K562 (cell line): ENCODE data around the gene ABR. TPM values are rescaled to one million over a fixed set of nuclear protein-coding genes. Genes with fewer than 3 reads are reported as not detected.

Source experiments
- ATAC-seq: fragments of 200-7000 bp; cut with Tn5 transposase; 3 replicates; pipeline ENCODE4 v1.9.1; 2020; ENCODE audit warnings: moderate library complexity
- BruUV-seq: library from RNA; stranded (reverse); fragments of 400-500 nt; replicated peaks from 2 replicates; lab custom pipeline; 2021; lab: Mats Ljungman, UMichigan
- CTCF ChIA-PET: fragments of 300-600 bp; formaldehyde crosslinking; extraction: SDS; loops from one replicate; lab custom pipeline; 2021; ENCODE audit warnings: low intra/inter-chr PET ratio; lab: Yijun Ruan, JAX
- POLR2A ChIA-PET: fragments of 300-600, 350-650 bp; sonication (Branson Sonifier 250); formaldehyde crosslinking; extraction: SDS; loops from one replicate; lab custom pipeline; 2021; ENCODE audit warnings: antibody characterized with exemption, inconsistent platforms; lab: Yijun Ruan, JAX
- DNase-seq, 4 experiments: peaks; one replicate each; pipeline versions ENCODE4 v3.0.0 to v3.0.0-alpha.2; 2011 to 2018; ENCODE audit warnings: low spot score in 3 of 4, mixed read lengths in 3 of 4; ENCODE audit errors: extremely low read depth in 1 of 4
- FAIRE-seq: peaks from 2 replicates; lab custom pipeline; 2011; peaks lifted over from hg19 to GRCh38; lab: Jason Lieb, UNC
- H2AFZ ChIP-seq: 2 replicates; pipeline ENCODE4 v1.6.0; 2011; ENCODE audit warnings: low read depth, low read length, control low read depth, inconsistent platforms
- H3K27ac ChIP-seq: fragments of 200-600 bp; 3 replicates; pipeline ENCODE4 v1.8.0; 2011; ENCODE audit warnings: low read depth, mild to moderate bottlenecking, control low read depth, inconsistent platforms, low read length, moderate library complexity, mixed read lengths; ENCODE audit errors: extremely low read depth
- H3K27me3 ChIP-seq, 2 experiments: fragments of 300-600 bp in 1 of 2; 2 replicates in 1 of 2; 3 replicates in 1 of 2; pipeline versions ENCODE4 v1.6.0 to v1.8.0; 2011; ENCODE audit warnings: inconsistent platforms in 2 of 2, low read length in 2 of 2, mild to moderate bottlenecking in 1 of 2, mixed read lengths in 1 of 2, moderate library complexity in 1 of 2; ENCODE audit not compliant: control insufficient read depth in 2 of 2, insufficient read depth in 2 of 2
- H3K36me3 ChIP-seq: fragments of 300-600 bp; 3 replicates; pipeline ENCODE4 v1.8.0; 2011; ENCODE audit warnings: mild to moderate bottlenecking, low read length, inconsistent platforms; ENCODE audit not compliant: control insufficient read depth, insufficient read depth
- H3K4me1 ChIP-seq, 2 experiments: fragments of 200-600 bp in 1 of 2; replicated peaks in 1 of 2; 2 replicates in 1 of 2; 3 replicates in 1 of 2; pipeline versions ENCODE4 v1.5.1 to v1.8.0; 2011; ENCODE audit warnings: inconsistent platforms in 2 of 2, low read length in 2 of 2, mild to moderate bottlenecking in 1 of 2, mixed read lengths in 1 of 2, moderate library complexity in 1 of 2; ENCODE audit not compliant: control insufficient read depth in 2 of 2, insufficient read depth in 2 of 2
- H3K4me2 ChIP-seq: 2 replicates; pipeline ENCODE4 v1.6.1; 2011; ENCODE audit warnings: low read length, control low read depth, inconsistent platforms, mixed read lengths; ENCODE audit not compliant: insufficient read depth
- H3K4me3 ChIP-seq: fragments of 200-600 bp; sonication (generic), shearing (Covaris generic); 2 replicates; pipeline ENCODE4 v1.5.1; 2016; ENCODE audit warnings: control low read depth, inconsistent platforms
- H3K79me2 ChIP-seq: fragments of 200-600 bp; 3 replicates; pipeline ENCODE4 v1.8.0; 2011; ENCODE audit warnings: low read length, inconsistent platforms; ENCODE audit not compliant: control insufficient read depth, insufficient read depth
- H3K9ac ChIP-seq, 2 experiments: 2 replicates each; pipeline versions ENCODE4 v1.6.0 to v1.6.1; 2011; ENCODE audit warnings: low read depth in 2 of 2, low read length in 2 of 2, control low read depth in 1 of 2, inconsistent platforms in 1 of 2, mild to moderate bottlenecking in 1 of 2, mixed read lengths in 1 of 2; ENCODE audit not compliant: insufficient read depth in 1 of 2
- H3K9me1 ChIP-seq: one replicate; pipeline ENCODE4 v1.6.0; 2011; ENCODE audit warnings: inconsistent platforms, mild to moderate bottlenecking, low read length, moderate library complexity; ENCODE audit not compliant: control insufficient read depth, insufficient read depth
- H3K9me3 ChIP-seq: replicated peaks from 2 replicates; pipeline ENCODE4 v1.5.1; 2011; ENCODE audit warnings: low read depth, low read length, inconsistent platforms; ENCODE audit not compliant: control insufficient read depth, insufficient read depth
- H4K20me1 ChIP-seq: replicated peaks from 2 replicates; pipeline ENCODE4 v1.6.1; 2011; ENCODE audit warnings: low read length, inconsistent platforms, mixed read lengths; ENCODE audit not compliant: control insufficient read depth, insufficient read depth
- CBFA2T3 ChIP-seq: fragments of 450-650 bp; IDR thresholded peaks from 2 replicates; pipeline ENCODE4 v1.6.1; 2017
- KLF16 ChIP-seq: IDR thresholded peaks from 2 replicates; pipeline ENCODE4 v1.6.1; 2016; ENCODE audit warnings: antibody characterized with exemption
- TCF3 ChIP-seq: sonication (generic); formaldehyde crosslinking; IDR thresholded peaks from 2 replicates; pipeline ENCODE4 v1.4.0; 2020; ENCODE audit warnings: mild to moderate bottlenecking, missing genetic modification reagents
- ZNF174 ChIP-seq: fragments of 250-450 bp; sonication (Bioruptor Pico); IDR thresholded peaks from 2 replicates; pipeline ENCODE4 v1.4.0; 2020; ENCODE audit warnings: mild to moderate bottlenecking
- WGBS: fragments of 100-300 bp; shearing (Covaris generic); methylation state at CpG from one replicate; pipeline ENCODE4 v1.1.6; 2016; ENCODE audit warnings: low coverage, mixed read lengths; ENCODE audit not compliant: insufficient coverage; ENCODE audit errors: missing lambda C conversion rate; 5-methylcytosine and 5-hydroxymethylcytosine counted together
- in situ Hi-C: fragments of 300-500 bp; cut with MboI; formaldehyde crosslinking; loops from 4 replicates; pipeline ENCODE4 v1.15.0; 2018; ENCODE audit warnings: inconsistent platforms, mixed read lengths
- intact Hi-C: fragments of 100-400 bp; cut with micrococcal nuclease; formaldehyde crosslinking; loops from 2 replicates; pipeline ENCODE4 v1.14.2; 2022
- polyA plus RNA-seq, 8 experiments: library from polyadenylated mRNA; depleted of rRNA in 4 of 8; stranded (reverse) in 5 of 8; unstranded in 3 of 8; fragments of >200 nt; fragmentation: Nextera tagmentation in 2 of 8; fragmentation: Illumina TruSeq in 1 of 8; extraction: Ambion mirVana in 2 of 8; extraction: Trizol in 1 of 8; gene quantifications; 2 replicates each; pipeline versions ENCODE4 v1.2.1 to v1.2.3, GENCODE V29; 2011 to 2014; ENCODE audit warnings: inconsistent platforms in 1 of 8, missing spikeins in 1 of 8
- total RNA-seq, 7 experiments: library from RNA; depleted of rRNA in 6 of 7; stranded (reverse); fragments of >200 nt in 6 of 7; fragmentation: Illumina TruSeq in 2 of 7; extraction: Trizol in 2 of 7; gene quantifications; 2 replicates each; pipeline versions ENCODE4 v1.2.1 to v1.2.3, GENCODE V29; 2011 to 2021; ENCODE audit warnings: low replicate concordance in 1 of 7
- TF ChIP-seq, protein P1 (sequence below): sonication (generic); formaldehyde crosslinking; IDR thresholded peaks from 2 replicates; pipeline ENCODE4 v1.9.0; 2022; ENCODE audit warnings: mild to moderate bottlenecking, missing genetic modification reagents

Gene ABR
- total and polyA plus RNA-seq, 9 of the 15 experiments (the other 6 are each of a cell fraction or from before 2014, with no cell fraction given), result 0.07 to 1.6 (median 0.37) TPM; not detected in 1

DNA sequence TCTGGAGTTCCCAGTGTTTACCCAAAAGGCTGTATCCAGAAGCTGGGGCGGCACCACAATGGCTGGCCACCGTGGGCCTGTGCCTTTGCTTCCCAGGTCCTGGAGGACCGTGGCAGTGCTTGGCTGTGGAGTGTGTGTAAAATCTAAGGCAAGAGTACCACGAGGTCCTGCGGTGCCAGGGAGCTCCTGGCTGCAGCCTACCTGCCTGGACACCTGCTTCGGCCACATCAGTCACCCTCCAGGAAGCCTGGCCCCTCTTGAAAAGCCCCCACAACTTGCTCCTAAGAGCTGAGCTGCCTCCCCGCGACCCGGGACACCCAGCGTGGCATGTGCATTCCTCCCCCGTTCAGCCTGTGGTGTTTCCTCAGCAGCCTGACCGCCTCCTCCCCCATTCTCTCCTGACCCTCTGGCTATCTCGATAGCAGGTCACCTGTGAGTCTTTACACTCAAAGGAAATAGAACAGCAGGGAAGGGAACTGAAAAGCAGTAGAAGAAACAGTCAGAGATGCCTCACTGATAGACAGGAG is 174.9 kb downstream of the ABR start:
- ChIA-PET CTCF (no interaction called here), POLR2A (interaction anchor here (0.6 to 1.0 kb wide), 3 partner anchors 14 to 289 kb away, joined by 3 to 4 read pairs (median 3); no protein-coding TSS in a partner anchor)
- H3K4me2 ChIP-seq, result no peak overlapping the region
- no peak for FAIRE-seq
- no peak overlapping the region for H3K27ac ChIP-seq
- intact Hi-C loops, result no loop called here
- in situ Hi-C loops, result no loop called here
- no peaks in the 10 kb centered on the region for H3K79me2 ChIP-seq
- no peaks in the 10 kb centered on the region for H4K20me1 ChIP-seq
- DNase-seq, result peak; percentile 25 to 45 (median 38)
- H2AFZ ChIP-seq, result no peak overlapping the region
- peaks cover 0 to 4% of the 10 kb centered on the region in 2 experiments; a peak in 2 of 5 replicates for H3K27me3 ChIP-seq
- H3K9ac ChIP-seq, result peak overlapping the region in 1 of 2 experiments; percentile 68; a peak in 2 of 4 replicates
- H3K4me3 ChIP-seq, result no peak overlapping the region
- WGBS, result 54% methylated on average over 8 of the region's 13 CpGs
- peak; percentile 49; the same call in 2 of the 3 replicates for ATAC-seq
- BruUV-seq, result no TSS peak
- H3K4me1 ChIP-seq, result peaks cover 0 to 27% of the 10 kb centered on the region in 2 experiments; a peak in 2 of 5 replicates
- peaks cover 29% of the 10 kb centered on the region; the same call in 2 of the 3 replicates for H3K36me3 ChIP-seq
- TF ChIP-seq, protein P1, sequence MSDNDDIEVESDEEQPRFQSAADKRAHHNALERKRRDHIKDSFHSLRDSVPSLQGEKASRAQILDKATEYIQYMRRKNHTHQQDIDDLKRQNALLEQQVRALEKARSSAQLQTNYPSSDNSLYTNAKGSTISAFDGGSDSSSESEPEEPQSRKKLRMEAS (CRISPR knock-in tag), result peak; percentile 38; the same call in 1 of the 2 replicates
- TF ChIP-seq KLF16, result 0 out of 2 replicates have a peak, but pooled peaks have one; percentile 11
- peak; percentile 39; the same call in 1 of the 2 replicates for TF ChIP-seq CBFA2T3
- TF ChIP-seq ZNF174, result no peak
- TF ChIP-seq TCF3, result peak; percentile 35
- no peaks in the 10 kb centered on the region for H3K9me1 ChIP-seq
- H3K9me3 ChIP-seq, result no peaks in the 10 kb centered on the region
